ENCODE measurements around the gene HELZ2.

Gene HELZ2

DNA sequence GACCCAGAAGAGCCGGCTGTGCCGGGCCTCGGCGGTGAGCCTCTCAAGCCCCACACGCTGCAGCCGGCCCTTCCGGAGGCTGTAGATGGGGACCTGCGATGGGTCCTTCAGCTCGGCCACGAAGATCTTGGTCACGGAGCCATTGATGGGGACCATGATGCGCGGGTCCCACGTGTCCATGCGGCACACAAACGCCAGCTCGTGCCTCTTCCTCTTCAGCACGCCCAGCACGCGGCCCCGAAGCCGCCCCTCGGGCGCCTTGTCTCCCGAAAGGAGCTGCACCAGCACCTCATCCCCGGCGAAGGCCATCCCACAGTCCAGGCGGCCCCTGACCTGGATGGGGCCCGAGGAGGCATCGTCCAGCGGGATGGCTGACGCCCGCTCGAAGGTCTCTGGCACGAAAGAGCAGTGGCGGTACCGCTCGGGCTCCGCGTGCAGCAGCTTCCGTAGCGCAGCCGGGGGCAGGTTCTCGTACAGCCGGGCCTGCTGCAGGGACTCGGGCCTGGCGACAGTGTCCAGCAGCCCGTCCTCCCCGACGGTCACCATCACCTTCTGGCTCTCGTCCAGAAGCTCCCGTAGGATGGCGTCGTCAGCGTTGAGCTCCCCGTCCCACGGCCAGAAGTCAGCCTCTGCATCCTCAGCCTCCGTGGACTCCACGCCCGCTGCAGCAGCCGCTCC is 8.9 kb downstream of the HELZ2 start:
- no peaks in the 10 kb centered on the region; the same call in none of the 2 replicates for H3K36me3 ChIP-seq
- TF ChIP-seq, protein P1, sequence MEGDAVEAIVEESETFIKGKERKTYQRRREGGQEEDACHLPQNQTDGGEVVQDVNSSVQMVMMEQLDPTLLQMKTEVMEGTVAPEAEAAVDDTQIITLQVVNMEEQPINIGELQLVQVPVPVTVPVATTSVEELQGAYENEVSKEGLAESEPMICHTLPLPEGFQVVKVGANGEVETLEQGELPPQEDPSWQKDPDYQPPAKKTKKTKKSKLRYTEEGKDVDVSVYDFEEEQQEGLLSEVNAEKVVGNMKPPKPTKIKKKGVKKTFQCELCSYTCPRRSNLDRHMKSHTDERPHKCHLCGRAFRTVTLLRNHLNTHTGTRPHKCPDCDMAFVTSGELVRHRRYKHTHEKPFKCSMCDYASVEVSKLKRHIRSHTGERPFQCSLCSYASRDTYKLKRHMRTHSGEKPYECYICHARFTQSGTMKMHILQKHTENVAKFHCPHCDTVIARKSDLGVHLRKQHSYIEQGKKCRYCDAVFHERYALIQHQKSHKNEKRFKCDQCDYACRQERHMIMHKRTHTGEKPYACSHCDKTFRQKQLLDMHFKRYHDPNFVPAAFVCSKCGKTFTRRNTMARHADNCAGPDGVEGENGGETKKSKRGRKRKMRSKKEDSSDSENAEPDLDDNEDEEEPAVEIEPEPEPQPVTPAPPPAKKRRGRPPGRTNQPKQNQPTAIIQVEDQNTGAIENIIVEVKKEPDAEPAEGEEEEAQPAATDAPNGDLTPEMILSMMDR (IDR thresholded peaks at IDR 0.05; ENCODE audit: low read depth, low read length), result no peak
- no peak overlapping the region for H3K4me3 ChIP-seq (ENCODE audit: low read depth, low read length)
- no peaks in the 10 kb centered on the region for H3K27me3 ChIP-seq (ENCODE audit: insufficient read depth, low read depth, severe bottlenecking)
- no peaks in the 10 kb centered on the region for H3K9me3 ChIP-seq (ENCODE audit: severe bottlenecking)
- H3K27ac ChIP-seq, result no peak overlapping the region
- no peak for DNase-seq

DNA sequence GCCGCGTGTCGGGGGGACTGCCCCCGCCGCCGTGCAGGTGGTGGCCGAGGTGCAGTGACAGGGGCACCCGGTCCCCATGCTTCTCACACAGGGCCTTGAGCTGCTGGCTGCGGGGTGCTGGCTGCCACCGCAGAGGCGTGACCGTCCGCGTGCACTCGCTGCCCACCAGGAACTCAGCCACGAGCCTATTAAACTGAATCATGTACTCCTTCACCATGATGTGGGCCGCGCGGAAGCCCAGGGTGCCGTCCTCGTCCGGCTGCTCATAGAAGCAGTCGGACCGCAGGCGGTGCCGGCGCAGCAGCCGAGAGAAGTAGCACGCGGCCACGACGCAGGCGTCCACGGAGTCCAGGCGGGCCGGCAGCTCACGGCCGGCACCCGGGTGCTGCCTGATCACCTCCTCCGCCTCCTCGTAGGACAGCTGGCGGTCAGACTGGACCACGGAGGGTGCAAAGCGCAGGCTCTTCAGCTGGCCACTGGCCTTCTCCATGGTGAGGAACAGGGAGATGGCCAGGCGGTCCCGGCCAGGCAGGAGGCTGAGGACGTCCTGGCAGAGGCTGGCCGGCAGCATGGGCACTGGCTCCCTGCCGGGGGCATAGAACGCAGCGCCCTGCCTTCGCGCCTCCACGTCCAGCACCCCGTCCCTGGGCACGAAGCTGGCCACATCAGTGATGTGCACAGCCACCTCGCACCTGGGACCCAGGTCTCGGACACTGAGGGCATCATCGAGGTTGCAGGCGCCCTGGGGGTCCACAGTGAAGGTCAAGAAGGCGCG is 9.8 kb downstream of the HELZ2 start:
- no peaks in the 10 kb centered on the region for H3K27me3 ChIP-seq (ENCODE audit: insufficient read depth, low read depth, severe bottlenecking)
- TF ChIP-seq, protein P1 (IDR thresholded peaks at IDR 0.05; ENCODE audit: low read depth, low read length), result no peak
- no peak overlapping the region for H3K27ac ChIP-seq
- H3K9me3 ChIP-seq (ENCODE audit: severe bottlenecking), result no peaks in the 10 kb centered on the region
- H3K4me3 ChIP-seq (ENCODE audit: low read depth, low read length), result no peak overlapping the region
- DNase-seq, result no peak
- H3K36me3 ChIP-seq, result no peaks in the 10 kb centered on the region; the same call in none of the 2 replicates

DNA sequence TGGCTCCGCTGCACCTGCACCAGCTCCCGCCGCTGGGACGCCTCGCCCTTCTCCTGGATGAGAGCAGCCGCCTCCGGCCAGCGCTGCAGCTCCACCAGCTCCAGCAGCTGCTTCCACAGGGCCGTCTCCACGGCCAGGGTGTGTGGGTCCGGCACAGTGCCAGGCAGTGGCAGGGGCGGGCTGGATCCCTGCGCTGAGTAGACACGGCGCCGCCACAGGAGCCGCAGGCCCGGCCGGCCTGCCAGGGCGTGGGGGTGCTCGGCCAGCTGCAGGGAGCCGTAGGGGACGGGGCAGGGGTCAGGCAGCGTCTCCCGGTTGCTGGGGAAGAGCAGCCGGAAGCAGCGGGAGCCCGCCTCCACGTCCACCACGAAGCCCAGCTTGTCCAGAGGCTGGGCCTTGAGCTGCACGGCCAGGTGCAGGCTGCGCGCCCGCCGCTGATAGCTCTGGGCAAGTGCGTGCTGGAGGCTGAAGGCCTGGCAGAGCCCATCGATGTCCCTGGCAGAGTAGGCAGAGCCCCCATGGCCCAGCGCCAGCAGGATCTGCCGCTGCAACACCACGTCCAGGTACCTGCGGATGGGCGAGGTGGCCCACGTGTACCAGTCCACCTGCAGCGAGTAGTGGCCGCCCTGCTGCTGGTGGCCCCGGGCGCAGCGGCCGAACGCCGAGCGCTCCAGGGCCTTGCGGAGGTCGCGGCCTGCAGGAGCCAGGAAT is 10.7 kb downstream of the HELZ2 start:
- H3K27ac ChIP-seq, result no peak overlapping the region
- H3K9me3 ChIP-seq (ENCODE audit: severe bottlenecking), result no peaks in the 10 kb centered on the region
- no peak overlapping the region for H3K4me3 ChIP-seq (ENCODE audit: low read depth, low read length)
- TF ChIP-seq, protein P1 (IDR thresholded peaks at IDR 0.05; ENCODE audit: low read depth, low read length), result no peak
- no peaks in the 10 kb centered on the region for H3K27me3 ChIP-seq (ENCODE audit: insufficient read depth, low read depth, severe bottlenecking)
- H3K36me3 ChIP-seq, result no peaks in the 10 kb centered on the region; the same call in none of the 2 replicates
- no peak for DNase-seq

DNA sequence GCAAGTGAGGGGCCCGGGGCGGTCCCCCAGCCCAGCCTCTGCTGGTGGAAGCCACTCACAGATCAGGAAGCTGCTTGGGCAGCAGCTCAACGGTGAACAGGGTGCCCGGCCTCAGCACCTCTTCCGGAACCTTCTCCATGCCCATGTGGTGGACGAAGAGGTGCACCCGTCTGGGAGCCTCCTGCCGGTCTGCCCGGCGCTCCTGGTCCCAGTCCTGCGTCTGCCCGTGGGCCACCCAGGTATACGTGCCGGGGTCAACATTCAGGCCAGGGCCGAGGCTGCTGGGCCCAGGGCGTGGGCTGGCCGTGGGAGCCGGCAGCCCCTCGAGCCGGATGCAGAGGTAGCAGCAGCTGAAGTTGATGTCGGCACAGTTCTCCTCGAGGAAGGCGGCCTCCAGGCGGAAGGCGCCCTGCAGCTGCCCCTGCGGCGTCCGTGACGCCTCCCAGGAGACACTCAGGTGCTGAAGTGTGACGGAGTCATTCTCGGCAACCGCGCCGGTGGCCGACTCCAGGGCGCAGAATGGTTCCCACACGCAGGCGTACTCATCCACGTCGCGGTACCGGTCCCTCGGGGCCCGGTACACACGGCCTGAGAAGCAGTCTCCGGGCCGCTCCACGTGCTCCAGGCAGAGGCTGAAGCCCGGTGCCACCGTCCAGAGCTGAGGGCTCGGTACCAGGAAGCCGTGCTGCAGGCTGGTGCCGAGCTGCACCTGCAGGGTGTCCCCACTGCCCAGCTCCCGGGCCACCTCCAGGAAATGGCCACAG is 11.4 kb downstream of the HELZ2 start:
- Histone ChIP-seq H3K9me3 (ENCODE audit: severe bottlenecking) (no peaks in the 10 kb centered on the region), H3K4me3 (ENCODE audit: low read depth, low read length) (no peak overlapping the region), H3K27ac (no peak overlapping the region), H3K27me3 (ENCODE audit: insufficient read depth, low read depth, severe bottlenecking) (no peaks in the 10 kb centered on the region), H3K36me3 (no peaks in the 10 kb centered on the region; the same call in none of the 2 replicates)
- TF ChIP-seq, protein P1 (IDR thresholded peaks at IDR 0.05; ENCODE audit: low read depth, low read length), result no peak
- no peak for DNase-seq

DNA sequence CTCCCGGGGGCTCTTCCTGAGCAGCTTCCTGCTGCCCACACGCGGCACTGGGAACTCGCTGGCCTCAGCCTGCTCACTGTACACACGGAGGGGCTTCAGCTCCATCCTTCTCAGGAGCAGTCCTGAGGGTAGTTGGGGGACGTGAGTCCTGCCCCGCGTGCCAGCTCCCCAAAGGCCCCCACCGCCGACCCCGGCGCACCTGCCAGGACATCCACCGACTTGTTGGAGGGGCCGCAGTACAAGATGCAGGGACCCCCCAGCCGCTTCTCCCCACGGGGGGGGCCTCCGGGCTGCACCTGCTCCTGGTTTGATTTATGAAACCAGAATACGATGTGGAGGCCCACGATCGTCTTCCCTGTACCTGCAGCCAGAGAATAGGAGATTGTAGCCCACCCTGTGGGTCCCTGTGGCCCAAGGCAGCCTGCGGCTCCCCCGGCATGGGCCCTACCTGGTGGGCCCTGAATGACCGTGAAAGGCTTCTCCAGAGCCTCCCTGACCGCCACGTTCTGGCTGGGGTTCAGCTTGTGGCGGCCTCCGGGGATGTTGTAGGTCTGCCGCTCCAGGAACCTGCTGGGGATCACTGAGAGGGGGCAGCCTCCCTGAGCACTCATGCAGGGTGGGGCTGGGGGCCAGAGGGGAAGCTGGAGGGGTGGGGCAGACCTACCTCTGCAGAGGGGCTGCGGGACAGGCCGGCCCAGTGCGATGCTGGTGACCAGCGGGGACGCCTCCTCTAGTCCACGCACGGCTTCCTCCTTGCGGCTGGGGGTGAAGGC is 12.2 kb downstream of the HELZ2 start:
- Histone ChIP-seq H3K9me3 (ENCODE audit: severe bottlenecking) (no peaks in the 10 kb centered on the region), H3K27ac (no peak overlapping the region), H3K4me3 (ENCODE audit: low read depth, low read length) (no peak overlapping the region), H3K36me3 (no peaks in the 10 kb centered on the region; the same call in none of the 2 replicates), H3K27me3 (ENCODE audit: insufficient read depth, low read depth, severe bottlenecking) (no peaks in the 10 kb centered on the region)
- TF ChIP-seq, protein P1 (IDR thresholded peaks at IDR 0.05; ENCODE audit: low read depth, low read length), result no peak
- DNase-seq, result no peak
